Liver (tissue), 3 donors: ENCODE measurements around the gene PINLYP.

Source experiments
- CTCF ChIP-seq: fragments of 150-350 bp; IDR thresholded peaks from 2 replicates; pipeline ENCODE4 v1.5.1; 2017; ENCODE audit warnings: improper control_type of control experiment, low read depth, low read length; ENCODE audit not compliant: missing input control
- JUND ChIP-seq, 2 donors: IDR thresholded peaks; 2 replicates each; pipeline ENCODE4 v1.6.1; 2016; ENCODE audit warnings: antibody characterized with exemption in 2 of 2
- REST ChIP-seq: IDR thresholded peaks from 2 replicates; pipeline ENCODE4 v1.6.1; 2016; ENCODE audit warnings: antibody characterized with exemption, mild to moderate bottlenecking
- ZBTB33 ChIP-seq: IDR thresholded peaks from 2 replicates; pipeline ENCODE4 v1.6.1; 2016; ENCODE audit warnings: antibody characterized with exemption
- donor health status: healthy.
- donor health status: healthy.

- TF ChIP-seq CTCF: no peak
- TF ChIP-seq JUND (IDR thresholded peaks at IDR 0.05): no peak
- TF ChIP-seq ZBTB33: no peak
- no peak for TF ChIP-seq REST
Measured at GRCh38 chr19:43589678-43590077, 14.1 kb downstream of the PINLYP start.
